Neuronal stem cell (in vitro differentiated cells): Measurements from ENCODE around the gene RARA.
A peak's percentile ranks its signal among the peaks of the same experiment; 100 is the strongest.

Experiments
- DNase-seq: peaks from one replicate; pipeline ENCODE4 v3.0.0-alpha.2; 2013; ENCODE audit warnings: low spot score
- H2AFZ ChIP-seq: one replicate; pipeline ENCODE4 v1.6.1; 2013; ENCODE audit warnings: mild to moderate bottlenecking, low read length, inconsistent platforms
- H2AK5ac ChIP-seq: 2 replicates; pipeline ENCODE4 v1.6.1; 2013; ENCODE audit warnings: low read depth, mild to moderate bottlenecking, inconsistent platforms, low read length, moderate library complexity, mixed read lengths
- H2BK120ac ChIP-seq: 2 replicates; pipeline ENCODE4 v1.6.1; 2013; ENCODE audit warnings: low read depth, mild to moderate bottlenecking, inconsistent platforms, low read length, moderate library complexity, mixed read lengths
- H2BK12ac ChIP-seq: one replicate; pipeline ENCODE4 v1.6.1; 2013; ENCODE audit warnings: low read length, inconsistent platforms
- H2BK15ac ChIP-seq: 2 replicates; pipeline ENCODE4 v1.6.1; 2013; ENCODE audit warnings: mild to moderate bottlenecking, low read length, inconsistent platforms, mixed read lengths
- H2BK5ac ChIP-seq: one replicate; pipeline ENCODE4 v1.6.1; 2013; ENCODE audit warnings: inconsistent platforms, mild to moderate bottlenecking, low read length, moderate library complexity
- H3K14ac ChIP-seq: one replicate; pipeline ENCODE4 v1.6.1; 2013; ENCODE audit warnings: low read length, inconsistent platforms
- H3K18ac ChIP-seq: 2 replicates; pipeline ENCODE4 v1.6.1; 2013; ENCODE audit warnings: low read length, inconsistent platforms
- H3K23ac ChIP-seq: 2 replicates; pipeline ENCODE4 v1.6.1; 2013; ENCODE audit warnings: low read depth, mild to moderate bottlenecking, mixed read lengths, low read length, inconsistent platforms; ENCODE audit not compliant: poor library complexity
- H3K27ac ChIP-seq: replicated peaks from 3 replicates; pipeline ENCODE4 v1.5.1; 2013; ENCODE audit warnings: low read length, inconsistent platforms
- H3K27me3 ChIP-seq, 3 experiments: 2 replicates each; pipeline ENCODE4 v1.6.1; 2013; ENCODE audit warnings: low read length in 3 of 3, mild to moderate bottlenecking in 2 of 3, inconsistent platforms in 1 of 3, low read depth in 1 of 3, mixed read lengths in 1 of 3, moderate library complexity in 1 of 3; ENCODE audit not compliant: control insufficient read depth in 3 of 3, insufficient read depth in 3 of 3
- H3K36me3 ChIP-seq, 2 donors: replicated peaks in 1 of 2; 2 replicates each; pipeline ENCODE4 v1.6.1; 2013; ENCODE audit warnings: low read length in 2 of 2; ENCODE audit not compliant: control insufficient read depth in 2 of 2, insufficient read depth in 2 of 2
- H3K4ac ChIP-seq: 2 replicates; pipeline ENCODE4 v1.6.1; 2013; ENCODE audit warnings: inconsistent platforms, mild to moderate bottlenecking, low read length, moderate library complexity
- H3K4me1 ChIP-seq, 2 donors: 1 replicate in 1 of 2; 2 replicates in 1 of 2; pipeline ENCODE4 v1.6.1; 2013; ENCODE audit warnings: low read length in 2 of 2, low read depth in 1 of 2; ENCODE audit not compliant: control insufficient read depth in 2 of 2, insufficient read depth in 1 of 2
- H3K4me2 ChIP-seq: one replicate; pipeline ENCODE4 v1.6.1; 2013; ENCODE audit warnings: mild to moderate bottlenecking, low read length, inconsistent platforms; ENCODE audit not compliant: insufficient read depth, poor library complexity, severe bottlenecking
- H3K4me3 ChIP-seq, 2 donors: 2 replicates each; pipeline ENCODE4 v1.5.1; 2013; ENCODE audit warnings: low read length in 2 of 2, mild to moderate bottlenecking in 2 of 2, inconsistent platforms in 1 of 2, moderate library complexity in 1 of 2
- H3K79me1 ChIP-seq: one replicate; pipeline ENCODE4 v1.6.1; 2013; ENCODE audit warnings: low read depth, mild to moderate bottlenecking, inconsistent platforms, low read length, moderate library complexity
- H3K9ac ChIP-seq: one replicate; pipeline ENCODE4 v1.6.1; 2013; ENCODE audit warnings: mild to moderate bottlenecking, low read depth, low read length, inconsistent platforms; ENCODE audit not compliant: poor library complexity
- H3K9me3 ChIP-seq, 2 donors: replicated peaks in 1 of 2; 2 replicates each; pipeline versions ENCODE3 to v1.6.1; 2013; ENCODE audit warnings: low read length in 2 of 2, mild to moderate bottlenecking in 2 of 2, inconsistent platforms in 1 of 2, low read depth in 1 of 2, mixed read lengths in 1 of 2, moderate library complexity in 1 of 2; ENCODE audit not compliant: control insufficient read depth in 2 of 2, insufficient read depth in 1 of 2
- H4K8ac ChIP-seq: one replicate; pipeline ENCODE4 v1.6.1; 2013; ENCODE audit warnings: low read depth, mild to moderate bottlenecking, inconsistent platforms, low read length, moderate library complexity
- H4K91ac ChIP-seq: one replicate; pipeline ENCODE4 v1.6.1; 2013; ENCODE audit warnings: low read length, low read depth, mild to moderate bottlenecking, inconsistent platforms; ENCODE audit not compliant: poor library complexity
- WGBS, 2 donors: extraction: QIAGEN DNeasy Blood & Tissue Kit; methylation state at CpG; one replicate each; pipeline ENCODE4 v1.1.7; 2013; ENCODE audit warnings: missing lambda C conversion rate in 2 of 2, mixed read lengths in 1 of 2; ENCODE audit not compliant: insufficient read length in 2 of 2, insufficient replicate concordance in 1 of 2; ENCODE audit errors: extremely low coverage in 2 of 2; 5-methylcytosine and 5-hydroxymethylcytosine counted together

Gene RARA

GRCh38 chr17:40328386-40328766 lies 19.4 kb downstream of the RARA start:
- H2BK15ac ChIP-seq, result no peak overlapping the region
- H3K4me2 ChIP-seq, result no peak overlapping the region
- H3K27ac ChIP-seq, result no peak overlapping the region
- H3K18ac ChIP-seq, result no peak overlapping the region
- no peak overlapping the region for H4K91ac ChIP-seq
- H3K9ac ChIP-seq, result no peak overlapping the region
- WGBS, 2 donors, result no CpG with 5 or more reads among the region's 2 CpGs
- no peak overlapping the region for H2BK5ac ChIP-seq
- DNase-seq, result no peak
- no peaks in the 10 kb centered on the region for H3K9me3 ChIP-seq
- no peak overlapping the region for H3K4ac ChIP-seq
- no peak overlapping the region for H2AK5ac ChIP-seq
- no peaks in the 10 kb centered on the region for H3K27me3 ChIP-seq
- H3K79me1 ChIP-seq, result peaks cover 5% of the 10 kb centered on the region
- no peak overlapping the region for H3K23ac ChIP-seq
- no peak overlapping the region for H2BK120ac ChIP-seq
- H3K4me1 ChIP-seq, result peaks cover 1 to 4% of the 10 kb centered on the region in 2 donors
- H3K4me3 ChIP-seq, result no peak overlapping the region
- H2BK12ac ChIP-seq, result no peak overlapping the region
- H3K14ac ChIP-seq, result no peak overlapping the region
- no peak overlapping the region for H4K8ac ChIP-seq
- no peak overlapping the region for H2AFZ ChIP-seq
- peaks cover 0 to 10% of the 10 kb centered on the region in 2 donors for H3K36me3 ChIP-seq

- no peak overlapping the region for H4K8ac ChIP-seq
- H3K9me3 ChIP-seq, result no peaks in the 10 kb centered on the region
- no peak overlapping the region for H2BK5ac ChIP-seq
- no peaks in the 10 kb centered on the region for H3K27me3 ChIP-seq
- H3K4me2 ChIP-seq, result no peak overlapping the region
- no peak overlapping the region for H2BK120ac ChIP-seq
- no peak overlapping the region for H2AK5ac ChIP-seq
- H3K18ac ChIP-seq, result no peak overlapping the region
- peak overlapping the region; percentile 10 for H3K23ac ChIP-seq
- H3K36me3 ChIP-seq, result peaks cover 0 to 10% of the 10 kb centered on the region in 2 donors
- no peak overlapping the region for H2AFZ ChIP-seq
- no CpG with 5 or more reads among the region's 11 CpGs for WGBS, 2 donors
- H3K9ac ChIP-seq, result no peak overlapping the region
- peaks cover 3% of the 10 kb centered on the region for H3K79me1 ChIP-seq
- H3K14ac ChIP-seq, result no peak overlapping the region
- H3K4ac ChIP-seq, result no peak overlapping the region
- H4K91ac ChIP-seq, result no peak overlapping the region
- no peak overlapping the region for H2BK15ac ChIP-seq
- no peak overlapping the region for H3K27ac ChIP-seq
- no peak overlapping the region for H3K4me3 ChIP-seq
- no peak for DNase-seq
- H2BK12ac ChIP-seq, result no peak overlapping the region
- peaks cover 5 to 13% of the 10 kb centered on the region in 2 donors for H3K4me1 ChIP-seq
These were observed 21.1 kb downstream of the RARA start for GRCh38 chr17:40329839-40330794.

- Histone ChIP-seq H3K36me3 (peaks cover 0 to 10% of the 10 kb centered on the region in 2 donors), H3K27ac (no peak overlapping the region), H4K91ac (no peak overlapping the region)
These were observed 22.0 kb downstream of the RARA start for GRCh38 chr17:40330850-40331470.

More at GRCh38 chr17:40330850-40331470, 22.0 kb downstream of the RARA start:
- Histone ChIP-seq H2BK120ac (no peak overlapping the region), H3K14ac (no peak overlapping the region), H2BK15ac (no peak overlapping the region), H3K79me1 (peaks cover 3% of the 10 kb centered on the region), H3K9ac (no peak overlapping the region), H2AK5ac (no peak overlapping the region), H3K4ac (no peak overlapping the region), H3K4me3 (no peak overlapping the region), H4K8ac (no peak overlapping the region), H3K4me2 (no peak overlapping the region), H2BK12ac (no peak overlapping the region), H2AFZ (no peak overlapping the region), H3K27me3 (no peaks in the 10 kb centered on the region), H3K9me3 (no peaks in the 10 kb centered on the region), H3K23ac (no peak overlapping the region), H2BK5ac (no peak overlapping the region), H3K4me1 (peaks cover 5 to 13% of the 10 kb centered on the region in 2 donors), H3K18ac (no peak overlapping the region)
- no peak for DNase-seq
- no CpG with 5 or more reads among the region's 10 CpGs for WGBS, 2 donors
